Sigmoid colon (tissue), 4 donors: ENCODE measurements around the gene CST6.

Experiments
- CTCF ChIP-seq, 4 experiments: fragments of 450-650 bp in 3 of 4; fragments of 200-600 bp in 1 of 4; IDR thresholded peaks; one replicate each; pipeline ENCODE4 v1.5.1; 2016 to 2019; ENCODE audit warnings: antibody characterized with exemption in 4 of 4, mild to moderate bottlenecking in 3 of 4, moderate library complexity in 2 of 4
- POLR2A ChIP-seq, 2 donors: fragments of 450-650 bp; IDR thresholded peaks; one replicate each; pipeline ENCODE4 v1.6.1; 2016; ENCODE audit warnings: antibody characterized with exemption in 2 of 2, mild to moderate bottlenecking in 2 of 2, moderate library complexity in 2 of 2
- POLR2AphosphoS5 ChIP-seq, 4 donors: sonication (generic); formaldehyde crosslinking; IDR thresholded peaks; one replicate each; pipeline ENCODE4 v1.6.1; 2017; ENCODE audit warnings: antibody characterized with exemption in 4 of 4

GRCh38 chr11:65992056-65992455 is 19.8 kb upstream of the CST6 start:
- TF ChIP-seq POLR2AphosphoS5 (IDR thresholded peaks at IDR 0.05), result no peak
- no peak for TF ChIP-seq POLR2A (IDR thresholded peaks at IDR 0.05)
- TF ChIP-seq CTCF (IDR thresholded peaks at IDR 0.05), result no peak
